Epidermal melanocyte (primary cell): ENCODE data around the gene LGALS7B.
"Not testable (repeated sequence)": the region's sequence is repeated elsewhere in the genome, so short reads cannot be mapped to it uniquely, and the experiment has no call there.

ENCODE experiments used
- DNase-seq: peaks from one replicate; pipeline ENCODE4 v3.0.0; 2011; ENCODE audit warnings: low spot score; ENCODE audit not compliant: insufficient read length

Gene LGALS7B

GRCh38 chr19:38796154-38796553 is 7.2 kb downstream of the LGALS7B start:
- no peak for DNase-seq

DNA sequence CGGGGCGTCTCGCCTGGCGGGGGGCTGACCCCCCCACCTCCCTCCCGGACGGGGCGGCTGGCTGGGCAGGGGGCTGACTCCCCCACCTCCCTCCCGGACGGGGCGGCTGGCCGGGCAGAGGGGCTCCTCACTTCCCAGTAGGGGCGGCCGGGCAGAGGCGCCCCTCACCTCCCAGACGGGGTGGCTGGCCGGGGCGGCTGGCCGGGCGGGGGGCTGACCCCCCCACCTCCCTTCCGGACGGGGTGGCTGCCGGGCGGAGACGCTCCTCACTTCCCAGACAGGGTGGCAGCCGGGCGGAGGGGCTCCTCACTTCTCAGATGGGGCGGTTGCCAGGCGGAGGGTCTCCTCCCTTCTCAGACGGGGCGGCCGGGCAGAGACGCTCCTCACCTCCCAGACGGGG is 8.8 kb downstream of the LGALS7B start:
- not testable (repeated sequence) for DNase-seq

DNA sequence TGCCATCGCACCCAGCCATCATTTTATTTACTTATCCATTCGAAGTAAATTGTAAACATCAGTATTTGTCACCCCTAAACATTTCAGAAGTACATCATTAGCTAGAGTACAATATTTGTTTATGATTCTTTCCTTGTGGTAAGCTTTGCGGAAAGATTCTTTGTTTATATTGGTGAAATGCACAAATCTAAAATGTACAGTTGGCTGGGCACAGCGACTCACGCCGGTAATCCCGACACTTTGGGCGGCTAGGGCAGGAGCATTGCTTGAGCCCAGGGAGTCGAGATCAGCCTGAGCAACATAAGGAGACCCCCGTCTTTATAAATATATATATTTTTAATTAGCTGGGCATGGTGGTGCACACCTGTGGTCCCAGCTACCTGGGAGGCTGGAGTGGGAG is 10.1 kb downstream of the LGALS7B start:
- no peak for DNase-seq

DNA sequence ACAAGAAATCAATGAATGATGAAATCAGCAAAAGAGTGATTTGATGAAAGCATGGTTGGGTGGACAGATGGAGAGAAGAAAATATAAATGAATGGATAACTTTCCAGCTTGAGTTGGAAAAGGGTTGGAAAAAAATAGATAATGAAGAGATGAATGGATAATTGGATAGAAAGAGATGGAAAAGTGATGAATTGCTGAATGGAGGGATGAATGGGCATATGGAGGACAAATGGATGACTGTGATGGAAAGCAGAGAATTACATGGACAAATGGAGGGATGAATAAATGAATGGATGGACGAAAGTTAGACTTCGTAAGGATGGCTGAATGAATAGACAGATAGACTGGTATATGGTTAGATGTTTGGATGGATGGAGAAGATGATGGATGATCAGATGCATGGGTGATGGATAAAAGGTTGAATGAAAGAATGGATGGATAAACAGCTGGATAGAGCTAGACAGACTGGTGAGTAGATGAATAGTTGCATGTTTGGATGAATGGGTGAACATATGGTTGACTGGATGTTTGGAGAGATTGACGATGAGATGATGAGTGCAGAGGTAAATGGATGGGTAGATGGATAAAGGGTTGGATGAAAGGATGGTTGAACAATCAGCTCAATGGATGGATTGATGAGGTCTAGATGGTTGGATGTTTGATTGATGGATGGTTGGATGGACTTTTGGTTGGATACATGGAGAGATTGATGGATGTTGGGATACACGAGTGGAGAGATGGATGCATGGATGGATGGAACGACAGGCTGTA is 11.8 kb downstream of the LGALS7B start:
- DNase-seq = no peak

GRCh38 chr19:38801359-38802095 is 12.5 kb downstream of the LGALS7B start:
- DNase-seq = no peak

GRCh38 chr19:38803543-38803942 is 14.5 kb downstream of the LGALS7B start:
- DNase-seq = no peak

DNA sequence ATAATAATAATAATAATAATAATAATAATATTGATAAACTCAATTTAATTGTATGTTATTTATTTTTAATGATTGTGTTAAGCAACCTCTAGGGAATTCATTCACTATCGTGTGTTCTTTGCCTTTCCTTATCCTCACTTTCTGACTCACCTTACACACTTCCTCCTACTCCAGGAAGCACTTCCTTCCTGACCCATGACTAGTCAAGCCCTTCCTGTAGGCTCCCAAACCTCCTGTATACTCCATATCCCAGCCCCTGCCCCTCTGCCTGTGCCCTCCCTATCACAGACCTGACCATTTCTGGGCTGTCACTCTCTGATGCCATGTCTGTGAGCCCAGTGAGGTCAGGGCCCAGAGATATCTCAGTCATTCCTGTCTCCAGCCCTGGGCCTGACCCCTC is 16.2 kb downstream of the LGALS7B start:
- DNase-seq = no peak

- DNase-seq = no peak
These were observed 17.4 kb downstream of the LGALS7B start for GRCh38 chr19:38806371-38806770.

DNA sequence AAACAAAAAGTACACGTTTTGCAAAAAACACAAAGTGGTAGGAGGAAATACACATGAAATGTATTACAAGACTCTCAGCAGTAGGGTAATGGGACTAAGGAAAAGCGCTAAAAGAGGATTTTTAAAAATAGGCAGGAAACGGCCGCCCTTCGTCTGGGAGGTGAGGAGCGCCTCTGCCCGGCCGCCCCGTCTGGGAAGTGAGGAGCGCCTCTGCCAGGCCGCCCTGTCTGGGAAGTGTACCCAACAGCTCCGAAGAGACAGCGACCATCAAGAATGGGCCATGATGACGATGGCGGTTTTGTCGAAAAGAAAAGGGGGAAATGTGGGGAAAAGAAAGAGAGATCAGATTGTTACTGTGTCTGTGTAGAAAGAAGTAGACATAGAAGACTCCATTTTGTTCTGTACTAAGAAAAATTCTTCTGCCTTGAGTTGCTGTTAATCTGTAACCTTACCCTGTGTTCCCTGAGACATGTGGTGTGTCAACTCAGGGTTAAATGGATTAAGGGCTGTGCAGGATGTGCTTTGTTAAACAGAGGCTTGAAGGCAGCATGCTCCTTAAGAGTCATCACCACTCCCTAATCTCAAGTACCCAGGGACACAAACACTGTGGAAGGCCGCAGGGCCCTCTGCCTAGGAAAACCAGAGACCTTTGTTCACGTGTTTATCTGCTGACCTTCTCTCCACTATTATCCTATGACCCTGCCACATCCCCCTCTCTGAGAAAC is 18.5 kb downstream of the LGALS7B start:
- not testable (repeated sequence) for DNase-seq

GRCh38 chr19:38808741-38809140 is 19.7 kb downstream of the LGALS7B start:
- no peak for DNase-seq

GRCh38 chr19:38809592-38810252 is 20.7 kb downstream of the LGALS7B start:
- no peak for DNase-seq

DNA sequence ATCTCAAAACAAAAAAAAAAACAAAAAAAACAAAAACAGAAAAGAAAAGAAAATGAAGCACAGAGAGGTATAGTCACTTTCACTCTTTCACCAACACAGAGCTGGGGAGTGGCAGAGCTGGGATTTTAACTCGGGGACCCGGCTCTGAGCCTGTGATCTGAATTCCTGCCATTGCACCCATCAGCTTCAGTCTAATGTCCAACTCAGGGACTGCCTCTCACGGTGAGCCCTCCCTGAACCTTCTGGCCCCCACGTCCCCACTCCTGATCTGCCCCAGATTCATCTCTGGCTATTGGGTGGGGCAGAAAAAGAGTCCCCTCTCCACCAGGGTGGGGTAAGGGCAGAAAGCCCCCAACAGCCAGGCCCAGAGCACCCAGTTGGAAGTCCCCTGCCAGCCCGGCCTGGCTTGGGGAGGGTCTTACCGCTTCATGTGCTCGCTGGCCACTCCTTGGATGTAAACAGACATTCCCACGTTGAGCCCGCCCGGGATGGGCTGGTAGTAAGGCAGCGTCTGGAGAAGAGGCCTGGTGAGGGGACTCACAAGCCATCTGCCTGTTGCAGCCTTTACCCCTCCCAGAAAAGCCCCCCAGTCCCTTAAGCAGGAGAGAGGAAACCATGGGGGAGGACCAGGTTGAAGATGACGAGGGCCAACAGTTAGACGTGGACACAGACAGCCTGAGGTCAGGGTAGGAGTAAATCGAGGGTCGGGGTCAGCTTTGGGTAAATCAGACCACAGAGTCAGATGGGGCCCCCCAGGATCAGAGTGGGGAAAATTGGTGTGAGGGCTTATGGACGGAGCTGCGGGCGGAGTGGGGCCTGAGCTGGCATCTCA is 23.2 kb downstream of the LGALS7B start:
- DNase-seq = no peak

- no peak for DNase-seq
These were observed 23.9 kb downstream of the LGALS7B start, which contains the start of gene LGALS4 for GRCh38 chr19:38812841-38813320. Gene LGALS4, minus strand, starts transcription at chr19:38812945. Its CDS starts 59 bp downstream, at chr19:38812886.

- no peak for DNase-seq
These were observed 24.3 kb downstream of the LGALS7B start for GRCh38 chr19:38813323-38813722.

DNA sequence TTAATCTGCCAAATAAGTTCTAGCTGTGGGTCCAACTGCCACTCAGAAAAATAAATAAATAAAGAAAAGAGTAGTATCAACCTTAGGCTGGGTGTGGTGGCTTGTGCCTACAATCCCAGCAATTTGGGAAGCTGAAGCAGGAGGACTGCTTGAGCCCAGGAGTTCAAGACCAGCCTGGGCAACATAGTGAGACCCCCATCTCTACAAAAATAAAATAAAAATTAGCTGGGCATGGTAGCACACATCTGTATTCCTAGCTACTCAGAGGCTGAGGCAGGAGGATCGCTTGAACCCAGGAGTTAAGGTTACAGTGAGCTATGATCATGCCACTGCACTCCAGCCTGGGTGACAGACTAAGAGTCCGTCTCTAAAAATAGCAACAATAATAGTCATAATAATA is 24.9 kb downstream of the LGALS7B start:
- DNase-seq = not testable (repeated sequence)

DNA sequence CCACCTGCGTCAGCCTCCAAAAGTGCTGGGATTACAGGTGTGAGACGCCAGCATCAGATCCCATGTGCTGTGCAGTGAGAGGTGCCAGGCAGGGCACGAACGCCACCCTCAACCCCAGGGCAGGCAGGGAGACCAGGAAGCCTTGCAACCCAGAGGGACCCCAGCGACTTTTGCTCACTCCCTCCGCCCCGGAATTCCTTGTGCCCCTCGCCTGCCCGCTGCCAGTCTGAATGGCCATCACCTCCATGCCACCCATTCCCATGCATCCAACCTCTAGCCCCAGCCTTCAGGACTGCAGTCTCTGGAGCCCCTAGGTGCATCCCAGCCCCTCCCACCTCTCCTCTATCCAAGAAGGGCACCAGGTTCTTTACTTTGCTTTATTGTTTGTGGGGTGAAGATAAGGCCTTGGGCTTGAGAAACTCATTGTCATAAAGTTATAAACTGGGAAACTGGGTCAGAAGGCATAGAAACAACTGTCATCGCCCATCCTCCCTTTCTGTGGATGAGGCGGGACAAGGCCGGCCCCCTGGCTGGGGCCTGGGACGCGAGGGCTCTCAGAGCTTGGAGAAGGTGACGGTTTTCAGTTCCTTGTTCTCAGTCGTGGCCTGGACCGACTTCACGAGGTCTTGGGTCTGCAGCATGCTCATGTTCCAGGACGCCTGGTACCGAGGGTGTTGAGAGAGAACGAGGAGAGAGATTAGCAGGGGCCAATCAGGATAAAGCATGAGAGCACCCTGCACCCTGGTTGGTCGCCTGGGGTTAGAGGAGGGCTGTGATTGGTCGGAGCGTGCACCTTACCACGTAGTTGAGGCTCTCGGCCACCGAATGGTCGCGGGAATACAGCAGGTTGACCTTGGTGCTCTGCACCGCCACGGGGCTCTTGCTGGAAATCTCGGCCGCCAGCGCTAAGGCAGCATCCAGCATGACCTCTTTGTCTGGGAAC is 26.3 kb downstream of the LGALS7B start:
- no peak for DNase-seq

DNA sequence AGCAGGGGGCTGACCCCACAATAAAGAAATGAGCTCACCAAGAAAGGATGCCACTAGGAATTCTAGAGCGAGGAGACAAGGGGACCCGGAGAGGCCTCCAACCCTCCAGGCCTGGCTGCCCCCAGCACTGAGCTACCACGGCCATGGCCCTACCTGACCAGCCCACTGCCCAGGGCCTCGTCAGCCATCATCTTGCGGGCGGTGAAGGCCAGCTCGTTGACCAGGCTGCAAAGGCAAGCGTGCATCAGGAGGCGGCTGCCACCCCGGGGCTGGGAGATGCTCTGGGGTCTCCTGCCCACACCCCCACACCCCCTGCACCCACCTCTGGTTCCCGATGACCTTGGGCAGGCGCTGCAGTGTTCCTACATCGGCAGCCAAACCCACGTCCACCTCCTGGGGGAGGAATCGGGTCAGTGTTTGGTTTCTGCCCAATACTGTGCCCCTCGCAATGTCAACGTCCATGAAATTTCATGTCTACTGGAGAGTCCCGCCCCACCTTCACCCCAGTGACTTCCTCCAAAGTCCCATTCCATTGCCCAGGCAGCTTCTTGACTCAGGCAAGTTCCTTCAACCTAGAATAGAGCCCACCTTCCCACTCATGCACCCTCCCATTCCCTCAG is 27.2 kb downstream of the LGALS7B start:
- DNase-seq = no peak

DNA sequence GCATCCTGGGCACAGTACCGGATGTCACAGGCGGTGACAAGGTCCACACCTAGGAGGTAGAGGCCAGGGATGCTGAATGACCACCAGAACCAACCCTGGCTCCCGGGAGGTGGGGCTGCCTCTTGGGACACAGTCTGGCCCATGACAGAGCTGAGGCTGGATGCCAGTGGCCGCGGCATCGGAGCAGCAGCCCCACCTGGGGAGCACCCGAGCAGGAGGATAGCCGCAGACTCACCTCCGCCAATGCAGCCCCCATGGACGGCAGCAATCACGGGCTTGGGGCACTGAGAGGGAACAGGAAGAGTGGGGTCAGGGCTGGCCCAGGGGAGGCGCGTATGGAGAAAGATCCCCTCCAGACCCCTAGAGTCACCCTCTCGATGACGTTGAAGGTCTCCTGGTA is 28.1 kb downstream of the LGALS7B start:
- DNase-seq = no peak
